Glomerular endothelial cell (primary cell): ENCODE data around the gene DNAJB8. TPM values are rescaled to one million over a fixed set of nuclear protein-coding genes. Genes with fewer than 3 reads are reported as not detected.

Experiments
- DNase-seq: peaks from one replicate; pipeline ENCODE4 v3.0.0-alpha.2; 2011; ENCODE audit warnings: low read depth, low spot score; ENCODE audit errors: extremely low read depth
- total RNA-seq: library from RNA; depleted of rRNA; stranded (reverse); fragments of >200 nt; gene quantifications from 2 replicates; pipeline ENCODE4 v1.2.3, GENCODE V29; 2015

DNAJB8 gene
- total RNA-seq, 1 donor from 2014 or later, result not detected

DNA sequence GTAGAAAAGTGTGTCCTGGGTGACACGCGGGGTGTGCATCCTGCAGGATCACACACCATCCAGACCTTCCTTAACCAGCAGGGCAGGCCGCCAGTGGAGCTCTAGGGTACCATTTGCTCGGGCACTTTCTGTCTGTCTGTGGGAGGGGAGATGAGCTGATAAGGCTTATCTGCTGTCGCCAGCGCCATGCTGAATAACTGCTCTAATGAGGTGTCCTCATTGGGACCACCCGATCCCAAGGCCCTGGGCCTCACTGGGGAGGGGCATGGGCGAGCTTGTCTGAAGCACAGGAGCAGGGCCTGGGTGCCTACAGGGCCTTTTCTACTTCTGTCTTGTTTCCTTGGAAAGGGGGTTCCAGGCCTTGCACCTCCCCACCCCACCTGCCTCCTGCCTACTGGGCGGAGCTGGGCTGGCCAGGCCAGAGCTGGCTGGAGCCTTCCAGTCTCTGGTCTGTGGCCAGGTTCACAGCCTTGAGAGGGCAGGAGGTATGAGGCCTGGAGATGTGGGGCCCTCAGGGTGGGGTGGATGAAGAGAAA lies 28.8 kb upstream of the DNAJB8 start:
- DNase-seq, result no peak

DNA sequence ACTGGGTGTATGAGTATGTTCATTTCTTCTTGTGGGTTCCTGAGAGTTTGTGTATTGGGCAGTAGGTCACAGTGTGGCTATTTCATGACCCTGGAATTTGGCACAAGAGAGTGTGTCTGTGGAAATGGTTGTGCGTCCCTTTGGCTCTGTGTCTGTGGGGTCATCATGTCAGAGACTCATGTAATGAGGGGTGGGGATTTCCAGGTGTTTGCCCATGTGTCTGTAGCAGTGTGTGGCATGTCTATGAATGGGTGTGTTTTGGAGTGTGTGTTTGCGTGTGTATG lies 27.6 kb upstream of the DNAJB8 start:
- no peak for DNase-seq

DNA sequence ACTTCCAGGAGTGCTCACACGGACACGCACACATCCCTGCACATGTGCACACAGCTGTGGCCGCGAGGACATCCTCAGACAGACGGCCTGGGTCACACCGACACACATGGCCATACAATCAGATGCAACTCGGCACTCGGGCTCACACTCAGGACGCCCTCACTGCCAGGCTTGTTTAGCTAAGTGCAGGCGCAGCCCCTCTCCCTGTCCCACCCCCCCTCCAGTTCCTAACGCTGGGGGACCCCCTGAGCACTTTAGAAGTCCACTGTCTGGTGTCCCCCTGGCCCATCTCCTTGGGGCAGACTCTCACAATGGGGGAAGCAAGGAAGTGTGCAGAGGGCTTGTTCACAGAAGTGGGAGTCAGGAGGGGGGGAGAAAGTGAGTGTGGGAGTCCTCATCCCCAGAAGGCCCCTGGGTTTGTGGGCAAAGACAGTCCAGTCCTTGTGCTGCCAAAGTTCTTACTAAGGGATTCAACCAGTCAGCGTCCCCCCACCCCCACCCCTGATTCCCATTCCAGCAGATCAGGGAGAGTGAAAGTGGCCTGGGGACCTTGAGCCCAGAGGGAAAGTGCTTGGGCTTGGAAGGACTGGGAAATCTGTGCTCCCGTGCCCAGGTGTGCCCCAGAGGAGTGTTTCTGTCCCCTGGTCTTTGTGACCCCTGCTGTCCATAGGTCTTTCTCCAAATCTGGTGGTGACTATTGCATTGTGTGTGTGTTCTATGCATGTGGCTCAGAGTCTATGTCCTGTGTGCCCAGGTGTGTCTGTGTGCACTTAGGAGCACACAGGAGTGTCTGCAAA lies 27.1 kb upstream of the DNAJB8 start:
- no peak for DNase-seq

DNA sequence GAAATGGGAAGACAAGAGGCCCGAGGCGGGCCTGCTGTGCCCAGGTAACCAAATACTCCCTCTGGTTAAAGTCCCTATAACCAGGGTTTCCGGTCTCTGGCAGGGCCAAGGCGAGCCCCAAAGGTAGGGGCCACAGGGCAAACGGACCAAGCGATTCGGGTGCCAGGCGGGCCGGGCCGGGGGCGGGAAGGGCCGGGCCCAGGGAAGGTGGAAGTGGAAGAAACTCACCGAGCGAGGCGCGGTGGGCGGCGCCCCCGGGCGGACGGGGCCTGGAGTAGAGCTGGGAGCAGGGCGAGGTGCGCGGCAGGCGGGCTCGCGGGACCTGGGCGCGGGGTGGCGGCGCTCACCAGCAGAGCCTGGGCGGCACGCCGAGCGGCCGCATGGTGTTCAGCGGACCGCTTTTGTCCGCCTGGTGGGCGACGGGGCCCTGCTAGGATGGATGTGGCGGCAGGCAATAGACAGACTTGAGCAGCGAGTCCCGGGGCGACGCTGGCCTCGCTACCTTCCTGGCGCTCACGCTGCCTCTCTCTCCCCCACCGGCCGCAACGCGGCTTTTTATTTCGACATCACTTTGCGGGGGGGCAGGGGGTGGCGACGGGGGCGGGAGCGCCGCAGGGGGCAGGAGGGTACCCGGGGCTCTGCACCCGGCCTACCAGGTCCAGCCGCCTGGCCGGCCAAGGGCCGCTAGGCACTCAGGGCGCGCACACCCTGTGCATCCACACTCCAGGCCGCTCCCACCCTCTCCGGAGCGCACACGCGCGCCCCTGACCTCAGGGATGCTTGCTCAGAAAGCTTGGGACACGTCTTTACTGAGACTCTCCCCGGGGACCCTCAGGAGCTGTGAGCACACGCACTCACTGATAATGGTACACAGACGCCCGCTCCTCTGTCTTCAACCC lies 26.2 kb upstream of the DNAJB8 start, which contains the start of gene GATA2:
TSS of gene GATA2 (minus strand) at position 531 of the 899 bp plus-strand sequence. CDS start 6,170 bp downstream, outside the sequence.
- DNase-seq, result no peak

- no peak for DNase-seq
These were observed 25.4 kb upstream of the DNAJB8 start for GRCh38 chr3:128491941-128492670.

GRCh38 chr3:128491691-128491940 lies 24.9 kb upstream of the DNAJB8 start:
- DNase-seq, result no peak

GRCh38 chr3:128490915-128491690 lies 24.4 kb upstream of the DNAJB8 start:
- DNase-seq, result no peak

- no peak for DNase-seq
These were observed 23.9 kb upstream of the DNAJB8 start for GRCh38 chr3:128490650-128490914.

DNA sequence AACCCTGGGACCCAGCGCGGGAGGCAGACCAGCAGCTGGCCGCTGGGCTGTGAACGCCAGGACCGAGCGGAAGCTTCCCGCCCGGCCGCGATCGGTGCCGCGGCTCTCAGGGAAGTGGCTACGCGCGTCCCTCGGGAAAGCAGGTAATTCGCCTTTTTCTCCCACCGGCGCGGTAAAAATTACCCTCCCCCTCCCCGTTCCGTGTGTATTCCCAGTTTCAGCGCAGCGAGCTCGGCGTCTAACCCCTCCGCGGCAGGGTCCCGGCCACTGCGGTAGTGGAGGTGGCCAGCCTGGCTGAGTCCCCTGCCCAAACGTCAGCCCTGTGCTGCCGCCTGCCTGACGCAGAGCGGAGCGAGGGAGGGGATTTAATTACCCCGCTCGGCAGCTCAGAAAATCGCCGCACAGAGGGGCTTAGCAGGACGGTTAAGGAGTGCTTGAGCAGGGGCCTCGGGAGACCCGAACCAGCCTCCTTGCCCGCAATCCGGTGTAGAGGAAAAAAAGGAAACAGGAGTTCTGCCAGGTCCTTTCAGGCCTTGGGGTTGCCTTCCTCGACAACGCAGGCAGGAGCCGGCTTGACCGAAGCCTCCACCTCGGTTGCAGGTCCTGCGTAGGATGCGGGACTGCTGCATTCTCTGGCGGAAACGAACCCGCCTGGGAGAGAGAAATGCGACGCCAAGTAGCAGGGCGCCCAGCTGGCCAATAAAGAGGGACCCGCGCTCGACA lies 23.4 kb upstream of the DNAJB8 start:
- no peak for DNase-seq

- no peak for DNase-seq
These were observed 22.9 kb upstream of the DNAJB8 start for GRCh38 chr3:128489674-128489926.

DNA sequence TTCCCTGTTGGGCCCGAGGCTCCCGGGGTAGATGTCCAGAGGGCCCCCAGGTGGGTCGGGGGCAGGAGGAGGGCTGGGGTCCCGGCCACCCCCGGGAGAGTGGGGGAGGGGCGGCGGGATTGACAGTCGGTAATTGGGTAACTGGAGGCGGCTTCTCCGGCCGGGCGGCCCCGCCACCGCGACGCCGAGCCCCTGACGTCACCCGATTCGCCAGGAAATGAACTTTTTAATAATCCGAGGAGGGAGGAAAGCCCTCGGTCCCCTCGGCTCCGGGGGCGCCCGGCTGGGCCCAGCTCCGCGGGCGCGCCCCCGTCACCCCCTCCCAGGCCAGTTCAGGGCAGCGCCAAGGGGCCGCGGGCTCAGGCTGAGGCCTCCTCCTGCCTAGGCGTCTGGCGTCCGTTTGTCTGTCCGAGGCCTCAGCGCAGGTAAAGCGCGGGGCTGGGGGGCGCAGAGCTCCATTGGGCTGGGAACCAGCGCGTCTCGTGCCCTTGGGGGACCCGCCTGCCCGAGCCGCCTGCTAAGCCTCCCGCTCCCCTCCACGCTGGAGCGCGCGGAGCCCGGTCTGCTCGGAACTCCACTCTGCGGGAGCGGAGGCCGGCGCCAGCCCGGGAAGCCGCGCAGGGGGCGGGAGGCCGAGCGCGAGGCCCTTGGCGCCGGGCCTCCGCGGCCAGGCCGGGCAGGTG lies 22.4 kb upstream of the DNAJB8 start:
- no peak for DNase-seq

DNA sequence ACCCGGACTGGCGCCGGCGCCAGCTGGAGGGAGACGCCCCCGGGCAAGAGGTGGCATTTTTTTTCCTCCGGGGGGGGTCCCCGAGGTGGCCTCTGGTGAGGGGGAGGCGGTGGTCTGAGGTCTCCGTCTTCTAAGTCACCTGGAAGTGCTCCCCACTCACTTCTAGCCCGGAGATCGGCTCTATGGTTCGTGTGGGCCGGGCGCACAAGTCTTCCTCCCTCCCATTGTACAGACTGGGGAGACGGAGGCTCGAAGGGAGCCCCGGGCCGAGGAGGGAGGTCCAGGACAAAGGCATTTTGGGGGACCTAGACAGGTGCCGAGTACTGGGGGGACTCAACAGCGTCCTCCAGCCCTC lies 21.9 kb upstream of the DNAJB8 start:
- no peak for DNase-seq

GRCh38 chr3:128487813-128488635 lies 21.3 kb upstream of the DNAJB8 start:
- DNase-seq, result no peak

DNA sequence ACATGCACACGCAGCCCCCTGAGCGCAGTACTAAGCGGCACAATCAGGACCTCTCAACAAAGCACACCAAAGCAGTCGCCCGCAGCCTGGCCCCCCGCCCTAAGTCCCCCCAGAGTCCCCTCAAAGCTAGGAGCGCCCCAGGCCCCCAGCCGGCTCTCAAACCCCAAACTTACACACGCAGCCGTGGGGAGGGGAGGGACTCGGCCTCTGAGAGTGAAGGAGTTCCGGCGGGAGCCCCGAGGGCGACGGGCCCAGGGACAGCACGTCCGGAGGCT lies 20.8 kb upstream of the DNAJB8 start:
- DNase-seq, result no peak

GRCh38 chr3:128486681-128487537 lies 20.2 kb upstream of the DNAJB8 start:
- no peak for DNase-seq

DNA sequence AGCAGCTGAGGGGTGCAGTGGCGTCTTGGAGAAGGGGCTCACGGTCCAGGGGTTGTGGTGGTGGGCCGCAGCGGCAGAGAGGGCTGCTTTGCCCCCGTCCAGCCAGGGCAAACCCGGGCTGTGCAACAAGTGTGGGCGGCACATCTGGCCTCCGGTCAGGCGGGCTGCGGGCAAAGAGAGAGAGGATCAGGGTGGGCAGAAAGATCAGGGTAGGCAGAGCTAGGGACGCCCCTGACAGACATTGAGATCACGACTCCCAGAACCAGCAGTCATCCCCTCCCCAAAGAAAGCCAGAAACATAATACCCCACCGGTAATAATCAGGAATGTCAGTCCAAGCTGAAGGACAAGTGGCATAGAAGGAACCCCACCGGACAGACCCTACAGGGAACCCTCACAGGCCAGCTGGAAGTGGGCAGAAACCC lies 19.5 kb upstream of the DNAJB8 start:
- DNase-seq, result no peak

- no peak for DNase-seq
These were observed 18.9 kb upstream of the DNAJB8 start for GRCh38 chr3:128485282-128486204.
